Activated CD4-positive, alpha-beta T cell treated with anti-CD3 and anti-CD28 coated beads for 36 hours (primary cell): ENCODE measurements around the gene FAM107A. TPM values are rescaled to one million over a fixed set of nuclear protein-coding genes. Genes with fewer than 3 reads are reported as not detected.

Experiments
- ATAC-seq: fragments of 200-7000 bp; cut with Tn5 transposase; one replicate; pipeline ENCODE4 v1.10.0; 2021; ENCODE audit warnings: mild to moderate bottlenecking, moderate library complexity
- CTCF ChIA-PET: fragments of 350-600 bp; sonication (Branson Sonifier 250); formaldehyde crosslinking; loops from one replicate; lab custom pipeline; 2021; ENCODE audit warnings: antibody characterized with exemption; lab: Charles Lee
- POLR2A ChIA-PET: fragments of 350-600 bp; sonication (Branson Sonifier 250); formaldehyde crosslinking; loops from one replicate; lab custom pipeline; 2021; ENCODE audit warnings: antibody characterized with exemption, inconsistent platforms; lab: Charles Lee
- DNase-seq: peaks from one replicate; pipeline ENCODE4 v3.0.0-alpha.2; 2020
- H3K27ac Mint-ChIP-seq: one replicate; pipeline ENCODE4 v1.8.0; 2021; ENCODE audit warnings: mixed read lengths
- H3K27me3 Mint-ChIP-seq: one replicate; pipeline ENCODE4 v1.8.0; 2021; ENCODE audit warnings: mixed read lengths
- H3K36me3 Mint-ChIP-seq: one replicate; pipeline ENCODE4 v1.8.0; 2021; ENCODE audit warnings: low read depth, mixed read lengths
- H3K4me1 Mint-ChIP-seq: one replicate; pipeline ENCODE4 v1.8.0; 2021; ENCODE audit warnings: mixed read lengths
- H3K4me3 Mint-ChIP-seq: one replicate; pipeline ENCODE4 v1.8.0; 2021; ENCODE audit warnings: mild to moderate bottlenecking, moderate library complexity, mixed read lengths
- H3K9me3 Mint-ChIP-seq: one replicate; pipeline ENCODE4 v1.8.0; 2021; ENCODE audit warnings: low read depth, mixed read lengths
- intact Hi-C, 2 experiments: fragments of 100-400 bp; cut with DNase I in 1 of 2; cut with micrococcal nuclease in 1 of 2; formaldehyde crosslinking; loops; one replicate each; pipeline versions ENCODE4 v1.14.2 to v1.15.1; 2022 to 2024; cut with DNase I, micrococcal nuclease
- total RNA-seq, 2 experiments: library from RNA; stranded (reverse); gene quantifications; one replicate each; pipeline ENCODE4 v1.2.3, GENCODE V29; 2021

Gene FAM107A
- total RNA-seq, 2 experiments from 2014 or later = not detected

- no peak overlapping the region for H3K27ac Mint-ChIP-seq
- peaks cover 4% of the 10 kb centered on the region for H3K4me1 Mint-ChIP-seq
- CTCF ChIA-PET = interaction anchor here (0.6 to 5.6 kb wide), 8 partner anchors 9 to 428 kb away, joined by 3 to 94 read pairs (median 5); no protein-coding TSS in a partner anchor
- ATAC-seq (no peak), DNase-seq (no peak)
- intact Hi-C loops = no loop called here
- H3K36me3 Mint-ChIP-seq = no peaks in the 10 kb centered on the region
- H3K4me3 Mint-ChIP-seq = no peak overlapping the region
- no peaks in the 10 kb centered on the region for H3K27me3 Mint-ChIP-seq
- H3K9me3 Mint-ChIP-seq = no peaks in the 10 kb centered on the region
- POLR2A ChIA-PET = interaction anchor here (0.6 kb wide), 1 partner anchor 63 kb away, joined by 4 read pairs; no protein-coding TSS in a partner anchor
These were observed 10.6 kb downstream of the FAM107A start for GRCh38 chr3:58566398-58567250.

GRCh38 chr3:58565621-58566397 lies 11.4 kb downstream of the FAM107A start:
- DNase-seq (no peak), ATAC-seq (no peak)
- no peaks in the 10 kb centered on the region for H3K36me3 Mint-ChIP-seq
- intact Hi-C loops = no loop called here
- H3K27me3 Mint-ChIP-seq = no peaks in the 10 kb centered on the region
- ChIA-PET CTCF (interaction anchor here (1.2 to 5.6 kb wide), 6 partner anchors 9 to 258 kb away, joined by 3 to 94 read pairs (median 8); no protein-coding TSS in a partner anchor), POLR2A (no interaction called here)
- no peaks in the 10 kb centered on the region for H3K9me3 Mint-ChIP-seq
- no peak overlapping the region for H3K4me3 Mint-ChIP-seq
- H3K4me1 Mint-ChIP-seq = peaks cover 4% of the 10 kb centered on the region
- no peak overlapping the region for H3K27ac Mint-ChIP-seq

- Mint-ChIP-seq H3K27me3 (no peaks in the 10 kb centered on the region), H3K27ac (no peak overlapping the region), H3K36me3 (no peaks in the 10 kb centered on the region), H3K4me1 (peaks cover 4% of the 10 kb centered on the region), H3K9me3 (no peaks in the 10 kb centered on the region), H3K4me3 (no peak overlapping the region)
- intact Hi-C loops = no loop called here
- CTCF ChIA-PET = interaction anchor here (0.6 kb wide), 2 partner anchors 69 to 1301 kb away, joined by 3 read pairs; no protein-coding TSS in a partner anchor
- POLR2A ChIA-PET = no interaction called here
- DNase-seq = no peak
- ATAC-seq = no peak
These were observed 12.6 kb downstream of the FAM107A start for GRCh38 chr3:58564456-58565160.

GRCh38 chr3:58564054-58564453 lies 13.1 kb downstream of the FAM107A start:
- ATAC-seq = no peak
- no peaks in the 10 kb centered on the region for H3K9me3 Mint-ChIP-seq
- intact Hi-C loops = no loop called here
- no peaks in the 10 kb centered on the region for H3K36me3 Mint-ChIP-seq
- H3K27ac Mint-ChIP-seq = no peak overlapping the region
- no peaks in the 10 kb centered on the region for H3K27me3 Mint-ChIP-seq
- no peak for DNase-seq
- H3K4me3 Mint-ChIP-seq = no peak overlapping the region
- H3K4me1 Mint-ChIP-seq = peaks cover 4% of the 10 kb centered on the region
- ChIA-PET POLR2A (no interaction called here), CTCF (no interaction called here)

- POLR2A ChIA-PET = no interaction called here
- CTCF ChIA-PET = no interaction called here
- ATAC-seq (no peak), DNase-seq (no peak)
- H3K27ac Mint-ChIP-seq = no peak overlapping the region
- no peaks in the 10 kb centered on the region for H3K27me3 Mint-ChIP-seq
- no peak overlapping the region for H3K4me3 Mint-ChIP-seq
- H3K36me3 Mint-ChIP-seq = no peaks in the 10 kb centered on the region
- no peaks in the 10 kb centered on the region for H3K9me3 Mint-ChIP-seq
- no peaks in the 10 kb centered on the region for H3K4me1 Mint-ChIP-seq
- intact Hi-C loops = no loop called here
These were observed 13.7 kb downstream of the FAM107A start for GRCh38 chr3:58563386-58564035.

- no peak overlapping the region for H3K27ac Mint-ChIP-seq
- no peak overlapping the region for H3K4me3 Mint-ChIP-seq
- H3K4me1 Mint-ChIP-seq = no peaks in the 10 kb centered on the region
- POLR2A ChIA-PET = no interaction called here
- no peak for DNase-seq
- H3K27me3 Mint-ChIP-seq = no peaks in the 10 kb centered on the region
- ATAC-seq = no peak
- intact Hi-C loops = no loop called here
- CTCF ChIA-PET = no interaction called here
- no peaks in the 10 kb centered on the region for H3K36me3 Mint-ChIP-seq
- no peaks in the 10 kb centered on the region for H3K9me3 Mint-ChIP-seq
These were observed 14.7 kb downstream of the FAM107A start for GRCh38 chr3:58562498-58562897.

- CTCF ChIA-PET = no interaction called here
These were observed 16.4 kb downstream of the FAM107A start for GRCh38 chr3:58560771-58561311.

GRCh38 chr3:58559586-58559985 lies 17.6 kb downstream of the FAM107A start:
- no peaks in the 10 kb centered on the region for H3K4me1 Mint-ChIP-seq
- DNase-seq (no peak), ATAC-seq (no peak)
- H3K27ac Mint-ChIP-seq = no peak overlapping the region
- H3K4me3 Mint-ChIP-seq = no peak overlapping the region
- peaks cover 6% of the 10 kb centered on the region for H3K27me3 Mint-ChIP-seq
- POLR2A ChIA-PET = no interaction called here
- intact Hi-C loops = no loop called here
- CTCF ChIA-PET = interaction anchor here (0.6 to 1.4 kb wide), 6 partner anchors 9 to 754 kb away, joined by 3 to 6 read pairs (median 3); no protein-coding TSS in a partner anchor
- H3K9me3 Mint-ChIP-seq = no peaks in the 10 kb centered on the region
- H3K36me3 Mint-ChIP-seq = no peaks in the 10 kb centered on the region

More at GRCh38 chr3:58560771-58561311, 16.4 kb downstream of the FAM107A start:
- Mint-ChIP-seq H3K4me3 (no peak overlapping the region), H3K4me1 (no peaks in the 10 kb centered on the region), H3K9me3 (no peaks in the 10 kb centered on the region), H3K27me3 (peaks cover 3% of the 10 kb centered on the region), H3K36me3 (no peaks in the 10 kb centered on the region), H3K27ac (no peak overlapping the region)
- POLR2A ChIA-PET = no interaction called here
- no peak for ATAC-seq
- intact Hi-C loops = no loop called here
- DNase-seq = peak; percentile 12

GRCh38 chr3:58557491-58557890 lies 19.7 kb downstream of the FAM107A start:
- H3K27me3 Mint-ChIP-seq = peaks cover 6% of the 10 kb centered on the region
- no peaks in the 10 kb centered on the region for H3K36me3 Mint-ChIP-seq
- no peak for ATAC-seq
- no peak overlapping the region for H3K27ac Mint-ChIP-seq
- POLR2A ChIA-PET = no interaction called here
- H3K4me3 Mint-ChIP-seq = no peak overlapping the region
- no peaks in the 10 kb centered on the region for H3K4me1 Mint-ChIP-seq
- CTCF ChIA-PET = interaction anchor here (0.8 to 3.4 kb wide), 4 partner anchors 10 to 83 kb away, joined by 3 to 17 read pairs (median 6); no protein-coding TSS in a partner anchor
- no peak for DNase-seq
- intact Hi-C loops = no loop called here
- H3K9me3 Mint-ChIP-seq = no peaks in the 10 kb centered on the region

GRCh38 chr3:58556761-58557221 lies 20.4 kb downstream of the FAM107A start:
- POLR2A ChIA-PET = no interaction called here

More at GRCh38 chr3:58556761-58557221, 20.4 kb downstream of the FAM107A start:
- Mint-ChIP-seq H3K36me3 (no peaks in the 10 kb centered on the region), H3K9me3 (no peaks in the 10 kb centered on the region), H3K4me3 (no peak overlapping the region), H3K27me3 (peaks cover 6% of the 10 kb centered on the region), H3K27ac (no peak overlapping the region), H3K4me1 (no peaks in the 10 kb centered on the region)
- ATAC-seq (no peak), DNase-seq (no peak)
- intact Hi-C loops = no loop called here
- CTCF ChIA-PET = interaction anchor here (0.8 to 3.4 kb wide), 5 partner anchors 10 to 83 kb away, joined by 3 to 17 read pairs (median 4); no protein-coding TSS in a partner anchor
